Type B pancreatic cell (in vitro differentiated cells): ENCODE results near the gene SORCS1. TPM values are rescaled to one million over a fixed set of nuclear protein-coding genes. Genes with fewer than 3 reads are reported as not detected.

Source experiments
- DNase-seq: peaks from one replicate; pipeline ENCODE4 v3.0.0; 2021; ENCODE audit warnings: mixed read lengths; ENCODE audit not compliant: unreplicated experiment; ENCODE audit errors: extremely low spot score
- H3K27ac Mint-ChIP-seq: 2 replicates; pipeline ENCODE4 v1.8.0; 2021; ENCODE audit warnings: mild to moderate bottlenecking, mixed read lengths
- H3K27me3 Mint-ChIP-seq: 2 replicates; pipeline ENCODE4 v1.8.0; 2021; ENCODE audit warnings: mixed read lengths
- H3K36me3 Mint-ChIP-seq: 2 replicates; pipeline ENCODE4 v1.8.0; 2021; ENCODE audit warnings: mixed read lengths
- H3K4me1 Mint-ChIP-seq: one replicate; pipeline ENCODE4 v1.8.0; 2021; ENCODE audit warnings: mixed read lengths; ENCODE audit not compliant: unreplicated experiment
- H3K4me3 Mint-ChIP-seq: 2 replicates; pipeline ENCODE4 v1.8.0; 2021; ENCODE audit warnings: mild to moderate bottlenecking, mixed read lengths
- H3K9me3 Mint-ChIP-seq: 2 replicates; pipeline ENCODE4 v1.8.0; 2021; ENCODE audit warnings: mixed read lengths
- CTCF ChIP-seq: fragments of 200-600 bp; sonication (generic); conservative IDR thresholded peaks from 2 replicates; pipeline ENCODE4 v1.5.0; 2021; ENCODE audit warnings: antibody characterized with exemption, mild to moderate bottlenecking
- total RNA-seq: library from RNA; stranded (reverse); gene quantifications from 2 replicates; pipeline ENCODE4 v1.2.1, GENCODE V29; 2021; ENCODE audit warnings: low replicate concordance

SORCS1 gene
- total RNA-seq, 1 donor from 2014 or later = 5.4 TPM

DNA sequence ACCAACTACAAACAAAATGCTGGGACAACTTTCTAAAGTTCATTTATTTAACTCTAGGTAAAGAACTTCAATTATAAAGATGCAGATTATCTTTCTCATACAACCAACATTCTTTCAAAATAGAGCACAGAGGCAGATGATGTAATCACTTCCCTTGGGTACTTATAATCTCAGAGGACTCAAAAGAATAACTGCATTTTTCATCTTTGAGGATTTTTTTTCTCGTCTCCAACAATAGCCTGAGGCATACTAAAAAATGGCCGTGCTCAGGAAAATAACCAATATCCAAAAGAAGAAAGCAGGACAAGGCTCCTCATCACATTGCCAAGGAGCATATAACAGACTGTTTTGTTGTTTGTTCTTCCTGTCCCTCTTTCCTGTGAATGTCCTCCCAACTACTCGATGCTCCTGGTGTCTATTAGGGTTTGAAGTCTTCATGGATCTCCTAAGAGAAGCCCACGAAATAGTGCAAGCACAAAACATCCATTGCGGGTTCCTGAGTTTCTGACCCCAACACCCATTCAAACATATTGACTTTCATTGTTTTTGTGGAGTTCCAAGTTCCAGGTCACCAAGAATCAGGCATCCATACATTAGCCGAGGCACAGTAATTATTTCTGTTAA lies 182.9 kb downstream of the SORCS1 start:
- Mint-ChIP-seq H3K9me3 (peaks cover 3% of the 10 kb centered on the region), H3K36me3 (no peaks in the 10 kb centered on the region), H3K4me1 (peaks cover 27% of the 10 kb centered on the region), H3K27me3 (no peaks in the 10 kb centered on the region), H3K27ac (no peak overlapping the region), H3K4me3 (no peak overlapping the region)
- TF ChIP-seq CTCF = peak; percentile 3
- DNase-seq = no peak

GRCh38 chr10:106980495-106981451 lies 183.7 kb downstream of the SORCS1 start:
- TF ChIP-seq CTCF = peak; percentile 18
- no peaks in the 10 kb centered on the region for H3K36me3 Mint-ChIP-seq
- H3K4me1 Mint-ChIP-seq = peaks cover 27% of the 10 kb centered on the region
- H3K27me3 Mint-ChIP-seq = no peaks in the 10 kb centered on the region
- H3K27ac Mint-ChIP-seq = no peak overlapping the region
- H3K9me3 Mint-ChIP-seq = peaks cover 3% of the 10 kb centered on the region
- no peak for DNase-seq
- no peak overlapping the region for H3K4me3 Mint-ChIP-seq

- H3K9me3 Mint-ChIP-seq = peaks cover 3% of the 10 kb centered on the region
- H3K36me3 Mint-ChIP-seq = no peaks in the 10 kb centered on the region
- H3K4me1 Mint-ChIP-seq = peaks cover 27% of the 10 kb centered on the region
- no peak for TF ChIP-seq CTCF
- no peak for DNase-seq
- no peak overlapping the region for H3K4me3 Mint-ChIP-seq
- no peak overlapping the region for H3K27ac Mint-ChIP-seq
- peaks cover 3% of the 10 kb centered on the region for H3K27me3 Mint-ChIP-seq
Measured at GRCh38 chr10:106978756-106979155, 185.8 kb downstream of the SORCS1 start.

DNA sequence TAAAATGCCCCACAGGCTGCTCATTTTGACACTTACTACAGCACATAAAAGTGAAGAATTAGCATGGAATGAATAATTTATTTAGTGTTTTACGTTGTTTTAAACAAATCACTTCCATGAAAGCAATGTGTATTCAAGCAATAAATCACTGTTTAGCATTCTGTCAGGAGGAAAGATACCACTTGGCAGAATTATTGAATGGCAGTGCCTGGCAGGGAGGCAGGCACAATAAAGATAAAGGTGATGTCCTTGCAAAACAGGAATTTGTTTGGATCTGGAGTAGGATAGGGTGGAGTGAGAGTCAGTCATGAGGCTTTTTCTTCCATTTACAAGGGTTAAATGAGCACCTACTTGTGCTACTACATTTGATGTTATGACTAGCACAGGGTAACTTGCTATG lies 190.8 kb downstream of the SORCS1 start:
- Mint-ChIP-seq H3K27me3 (peaks cover 11% of the 10 kb centered on the region), H3K4me1 (peaks cover 17% of the 10 kb centered on the region), H3K4me3 (no peak overlapping the region), H3K9me3 (peaks cover 3% of the 10 kb centered on the region), H3K27ac (no peak overlapping the region), H3K36me3 (no peaks in the 10 kb centered on the region)
- TF ChIP-seq CTCF = no peak
- DNase-seq = no peak

- Mint-ChIP-seq H3K27me3 (peaks cover 11% of the 10 kb centered on the region), H3K9me3 (peaks cover 3% of the 10 kb centered on the region), H3K27ac (no peak overlapping the region), H3K4me1 (peaks cover 17% of the 10 kb centered on the region), H3K36me3 (no peaks in the 10 kb centered on the region), H3K4me3 (no peak overlapping the region)
- TF ChIP-seq CTCF = no peak
- DNase-seq = no peak
Measured at GRCh38 chr10:106973288-106973687, 191.2 kb downstream of the SORCS1 start.
